Measurements from ENCODE around the gene EIF4G3.

Gene EIF4G3

DNA sequence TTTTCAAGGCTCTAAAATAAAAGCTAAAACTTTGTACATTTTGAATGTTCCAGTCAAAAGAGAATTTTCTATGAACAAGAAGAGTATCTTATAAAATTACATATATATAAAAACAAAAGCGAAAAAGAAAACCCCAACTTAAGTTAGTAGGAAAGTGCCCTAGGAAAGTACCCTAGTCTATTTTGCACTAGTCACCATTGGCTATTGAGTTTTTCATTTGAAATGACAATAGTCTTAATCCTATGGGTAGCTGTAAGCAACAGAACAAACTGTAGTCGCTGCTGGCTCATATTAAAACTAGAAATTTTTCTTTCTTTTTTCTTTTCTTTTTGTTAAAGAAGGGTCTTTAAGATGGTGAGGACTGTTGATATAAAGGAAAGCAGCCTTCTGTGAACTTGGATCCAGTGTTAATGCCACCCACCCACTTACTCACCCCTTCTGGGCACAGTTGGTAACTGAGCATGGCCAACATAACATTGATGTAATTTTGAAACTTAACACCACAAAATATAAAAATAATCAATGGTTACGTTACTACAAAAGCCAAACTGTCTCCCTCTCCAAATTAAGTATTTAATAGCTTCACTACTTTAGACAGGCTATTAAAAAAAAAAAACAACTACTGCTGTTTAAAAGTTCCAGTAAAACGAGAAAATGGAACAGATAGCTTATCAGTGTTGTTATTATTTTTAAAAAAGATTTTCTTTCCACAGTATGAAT lies 177.0 kb downstream of the EIF4G3 start:
- DNase-seq (no peak), ATAC-seq (replicated peaks) (no peak)
- Mint-ChIP-seq H3K27ac (no peak overlapping the region), H3K4me1 (peaks cover 4 to 8% of the 10 kb centered on the region in 2 donors), H3K27me3 (no peaks in the 10 kb centered on the region), H3K36me3 (peaks cover 16 to 37% of the 10 kb centered on the region in 2 donors), H3K4me3 (no peak overlapping the region), H3K9me3 (no peaks in the 10 kb centered on the region)

DNA sequence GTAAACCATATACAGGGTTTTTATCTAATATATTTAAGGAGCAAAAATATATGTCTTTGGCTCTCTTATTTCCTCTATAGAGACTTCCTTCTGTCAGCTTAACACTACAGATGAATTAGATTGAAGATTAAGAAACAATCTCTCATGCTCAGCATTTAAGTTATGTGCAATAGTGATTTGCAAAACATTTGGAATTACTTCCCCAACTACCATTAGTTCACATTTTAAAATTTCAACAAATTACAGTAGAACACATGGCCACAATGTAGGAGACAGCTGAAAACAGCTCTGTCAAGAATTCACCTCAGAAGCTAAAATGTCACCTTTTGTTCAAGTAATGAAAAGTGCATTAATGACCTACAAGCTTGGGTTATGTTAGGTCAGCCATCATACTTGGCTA lies 177.9 kb downstream of the EIF4G3 start:
- no peaks in the 10 kb centered on the region for H3K9me3 Mint-ChIP-seq
- ATAC-seq (replicated peaks) (no peak), DNase-seq (no peak)
- no peaks in the 10 kb centered on the region for H3K27me3 Mint-ChIP-seq
- H3K4me3 Mint-ChIP-seq, result no peak overlapping the region
- H3K27ac Mint-ChIP-seq, result no peak overlapping the region
- H3K4me1 Mint-ChIP-seq, result peaks cover 10 to 11% of the 10 kb centered on the region in 2 donors
- peaks cover 16 to 37% of the 10 kb centered on the region in 2 donors for H3K36me3 Mint-ChIP-seq

GRCh38 chr1:20997602-20998224 lies 179.0 kb downstream of the EIF4G3 start:
- no peaks in the 10 kb centered on the region for H3K9me3 Mint-ChIP-seq
- ATAC-seq (replicated peaks) (no peak), DNase-seq (no peak)
- no peak overlapping the region for H3K27ac Mint-ChIP-seq
- H3K27me3 Mint-ChIP-seq, result no peaks in the 10 kb centered on the region
- H3K4me1 Mint-ChIP-seq, result peaks cover 11 to 19% of the 10 kb centered on the region in 2 donors
- H3K4me3 Mint-ChIP-seq, result no peak overlapping the region
- H3K36me3 Mint-ChIP-seq, result peaks cover 16 to 33% of the 10 kb centered on the region in 2 donors

DNA sequence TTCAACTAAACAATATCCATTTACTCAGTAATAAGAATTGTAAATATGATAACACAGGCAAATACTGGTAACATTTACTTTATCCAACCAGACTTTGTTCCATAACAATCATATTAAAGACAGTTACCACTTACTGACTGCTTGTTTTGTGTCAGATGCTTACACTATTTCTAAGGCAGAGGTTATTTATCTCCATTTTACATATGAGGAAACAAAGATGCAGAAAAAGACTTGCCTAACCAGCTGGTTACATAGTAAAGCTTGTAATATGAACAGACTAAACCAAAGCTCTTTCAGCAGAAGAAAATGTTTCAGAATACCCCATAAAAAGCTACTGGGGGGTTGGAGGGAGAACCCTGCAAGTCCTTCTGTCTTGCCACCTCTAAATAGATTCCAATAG lies 180.1 kb downstream of the EIF4G3 start:
- Mint-ChIP-seq H3K4me3 (no peak overlapping the region), H3K36me3 (peaks cover 15 to 30% of the 10 kb centered on the region in 2 donors), H3K9me3 (no peaks in the 10 kb centered on the region), H3K27ac (no peak overlapping the region), H3K4me1 (peaks cover 12 to 28% of the 10 kb centered on the region in 2 donors), H3K27me3 (no peaks in the 10 kb centered on the region)
- DNase-seq, result no peak
- ATAC-seq (replicated peaks), result no peak

- Mint-ChIP-seq H3K9me3 (no peaks in the 10 kb centered on the region), H3K27ac (peak overlapping the region; percentile 37)
Measured at GRCh38 chr1:20993716-20994575, 182.8 kb downstream of the EIF4G3 start.

GRCh38 chr1:20992322-20993056 lies 184.2 kb downstream of the EIF4G3 start:
- H3K4me3 Mint-ChIP-seq, result no peak overlapping the region
- no peaks in the 10 kb centered on the region for H3K9me3 Mint-ChIP-seq
- peaks cover 12 to 22% of the 10 kb centered on the region in 2 donors for H3K36me3 Mint-ChIP-seq
- H3K27ac Mint-ChIP-seq, result peak overlapping the region; percentile 28
- H3K27me3 Mint-ChIP-seq, result no peaks in the 10 kb centered on the region
- DNase-seq (no peak), ATAC-seq (replicated peaks) (no peak)
- H3K4me1 Mint-ChIP-seq, result peaks cover 10 to 27% of the 10 kb centered on the region in 2 donors

More at GRCh38 chr1:20993716-20994575, 182.8 kb downstream of the EIF4G3 start:
- Mint-ChIP-seq H3K4me3 (no peak overlapping the region), H3K27me3 (no peaks in the 10 kb centered on the region), H3K36me3 (peaks cover 14 to 24% of the 10 kb centered on the region in 2 donors), H3K4me1 (peaks cover 10 to 28% of the 10 kb centered on the region in 2 donors)
- DNase-seq (no peak), ATAC-seq (replicated peaks) (no peak)

- Mint-ChIP-seq H3K27ac (no peak overlapping the region), H3K4me1 (peaks cover 8 to 20% of the 10 kb centered on the region in 2 donors), H3K36me3 (peaks cover 13 to 15% of the 10 kb centered on the region in 2 donors)
Measured at GRCh38 chr1:20988943-20989342, 187.8 kb downstream of the EIF4G3 start.

GRCh38 chr1:20987831-20988825 lies 188.6 kb downstream of the EIF4G3 start:
- no peak for ATAC-seq (replicated peaks)
- no peaks in the 10 kb centered on the region for H3K9me3 Mint-ChIP-seq
- DNase-seq, result no peak
- peaks cover 13 to 17% of the 10 kb centered on the region in 2 donors for H3K36me3 Mint-ChIP-seq
- no peaks in the 10 kb centered on the region for H3K27me3 Mint-ChIP-seq
- H3K27ac Mint-ChIP-seq, result no peak overlapping the region
- no peak overlapping the region for H3K4me3 Mint-ChIP-seq
- H3K4me1 Mint-ChIP-seq, result peaks cover 5 to 13% of the 10 kb centered on the region in 2 donors

More at GRCh38 chr1:20988943-20989342, 187.8 kb downstream of the EIF4G3 start:
- Mint-ChIP-seq H3K27me3 (no peaks in the 10 kb centered on the region), H3K9me3 (no peaks in the 10 kb centered on the region), H3K4me3 (no peak overlapping the region)
- DNase-seq (no peak), ATAC-seq (replicated peaks) (no peak)

- Mint-ChIP-seq H3K27ac (no peak overlapping the region), H3K4me1 (no peaks in the 10 kb centered on the region), H3K27me3 (no peaks in the 10 kb centered on the region), H3K36me3 (peaks cover 11 to 18% of the 10 kb centered on the region in 2 donors), H3K9me3 (no peaks in the 10 kb centered on the region), H3K4me3 (no peak overlapping the region)
- ATAC-seq (replicated peaks) (no peak), DNase-seq (no peak)
Measured at GRCh38 chr1:20983297-20983889, 193.3 kb downstream of the EIF4G3 start.

DNA sequence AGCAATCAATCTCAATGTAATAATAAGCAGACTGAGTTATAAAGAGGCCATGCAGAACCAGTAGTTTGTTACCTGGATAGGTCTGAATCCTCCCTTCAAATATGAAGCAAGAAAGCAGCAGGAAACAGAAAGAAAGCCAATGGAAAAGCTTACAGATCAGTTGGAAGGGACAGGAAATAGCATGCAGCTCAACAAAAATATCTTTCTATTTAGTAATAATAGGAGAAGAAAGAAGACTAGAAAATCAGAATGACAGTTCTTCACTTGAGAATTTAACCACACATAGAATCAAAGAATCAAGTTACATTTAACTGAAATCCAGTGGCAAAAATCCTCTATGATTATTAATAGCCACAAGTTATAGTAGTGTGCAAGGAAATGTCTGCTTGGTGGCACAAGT lies 194.4 kb downstream of the EIF4G3 start:
- no peak overlapping the region for H3K4me3 Mint-ChIP-seq
- no peaks in the 10 kb centered on the region for H3K9me3 Mint-ChIP-seq
- no peaks in the 10 kb centered on the region for H3K4me1 Mint-ChIP-seq
- H3K27me3 Mint-ChIP-seq, result no peaks in the 10 kb centered on the region
- DNase-seq (no peak), ATAC-seq (replicated peaks) (no peak)
- peaks cover 11 to 18% of the 10 kb centered on the region in 2 donors for H3K36me3 Mint-ChIP-seq
- H3K27ac Mint-ChIP-seq, result no peak overlapping the region

DNA sequence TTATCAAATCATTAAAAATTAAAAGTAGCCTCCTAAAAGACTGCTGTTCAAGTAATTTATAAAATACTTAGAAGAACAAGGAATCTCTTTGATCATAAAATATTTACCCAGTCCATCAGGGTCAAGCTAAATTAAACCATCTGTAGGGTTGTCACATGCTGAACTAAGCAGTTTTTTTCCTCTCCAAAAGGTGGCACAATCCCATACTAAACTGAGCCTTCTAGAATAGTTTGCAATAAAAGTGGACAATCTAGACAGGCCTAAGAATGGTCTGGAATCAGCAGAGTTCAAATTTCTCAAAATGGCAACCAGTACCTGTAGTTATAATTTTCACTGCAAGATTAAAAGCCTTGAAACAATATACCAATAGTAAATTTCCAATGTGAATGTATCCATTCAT lies 194.8 kb downstream of the EIF4G3 start:
- H3K9me3 Mint-ChIP-seq, result no peaks in the 10 kb centered on the region
- H3K27ac Mint-ChIP-seq, result no peak overlapping the region
- H3K4me1 Mint-ChIP-seq, result no peaks in the 10 kb centered on the region
- no peaks in the 10 kb centered on the region for H3K27me3 Mint-ChIP-seq
- peaks cover 11 to 18% of the 10 kb centered on the region in 2 donors for H3K36me3 Mint-ChIP-seq
- no peak for DNase-seq
- ATAC-seq (replicated peaks), result no peak
- H3K4me3 Mint-ChIP-seq, result no peak overlapping the region

DNA sequence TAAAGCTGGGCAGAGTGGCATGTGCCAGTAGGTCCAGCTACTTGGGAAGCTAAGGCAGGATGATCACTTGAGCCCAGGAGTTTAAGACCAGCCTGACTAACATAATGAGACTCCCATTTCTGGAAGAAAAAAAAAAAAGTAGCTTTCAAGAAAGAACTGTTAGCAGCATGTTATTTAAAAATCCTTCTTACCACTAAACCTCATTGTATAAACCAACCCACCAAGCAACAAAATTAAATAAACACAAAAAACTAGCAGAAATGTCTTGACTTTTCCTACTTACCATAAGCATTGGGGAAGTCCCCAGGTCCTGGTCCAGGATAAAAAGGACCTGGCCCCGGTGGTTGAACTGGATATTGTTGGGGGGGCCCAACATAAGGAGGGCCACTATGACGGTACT lies 196.6 kb downstream of the EIF4G3 start:
- H3K9me3 Mint-ChIP-seq, result no peaks in the 10 kb centered on the region
- no peak overlapping the region for H3K4me3 Mint-ChIP-seq
- no peak for DNase-seq
- ATAC-seq (replicated peaks), result no peak
- peaks cover 6 to 15% of the 10 kb centered on the region in 2 donors for H3K36me3 Mint-ChIP-seq
- H3K27ac Mint-ChIP-seq, result no peak overlapping the region
- no peaks in the 10 kb centered on the region for H3K27me3 Mint-ChIP-seq
- H3K4me1 Mint-ChIP-seq, result no peaks in the 10 kb centered on the region

DNA sequence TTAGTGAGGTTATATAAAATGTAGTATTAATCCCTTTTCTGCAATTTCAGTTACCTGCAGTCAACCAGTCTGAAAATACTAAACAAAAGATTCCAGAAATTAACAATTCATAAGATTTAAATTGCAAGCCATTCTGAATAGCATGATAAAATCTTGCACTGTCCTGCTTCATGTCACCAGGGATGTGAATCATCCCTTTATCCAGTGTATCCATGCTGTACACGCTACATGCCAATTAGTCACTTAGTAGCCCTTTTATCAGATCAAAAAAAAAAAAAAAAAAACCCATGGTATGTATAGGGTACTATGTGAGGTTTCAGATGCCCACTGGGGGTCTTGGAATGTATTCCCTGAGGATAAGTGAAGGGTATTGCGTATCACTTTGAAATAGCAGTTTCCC lies 198.3 kb downstream of the EIF4G3 start:
- Mint-ChIP-seq H3K36me3 (peaks cover 8 to 30% of the 10 kb centered on the region in 2 donors), H3K4me3 (no peak overlapping the region), H3K27ac (no peak overlapping the region), H3K4me1 (no peaks in the 10 kb centered on the region), H3K27me3 (no peaks in the 10 kb centered on the region), H3K9me3 (no peaks in the 10 kb centered on the region)
- DNase-seq (no peak), ATAC-seq (replicated peaks) (no peak)

Measured in stimulated activated naive B cell treated with anti-CD40 and anti-IgM and Interleukin-4, amounts not matched to agents 10 μg/mL and 1 μg/mL and 100 μg/mL, for 72 hours (primary cell).